Right lobe of liver (tissue), 6 donors: ENCODE measurements around the gene CA5A. TPM values are rescaled to one million over a fixed set of nuclear protein-coding genes. Genes with fewer than 3 reads are reported as not detected.

Experiments
- ATAC-seq, 4 donors: fragments of 200-7000 bp; cut with Tn5 transposase; one replicate each; pipeline ENCODE4 v1.9.1; 2020; ENCODE audit warnings: mild to moderate bottlenecking in 4 of 4, moderate library complexity in 4 of 4
- DNase-seq, 3 donors: peaks; one replicate each; pipeline ENCODE4 v3.0.0-alpha.2; 2020
- H3K27ac ChIP-seq, 3 donors: fragments of 200-600 bp; one replicate each; pipeline ENCODE4 v1.8.0; 2022
- H3K27me3 ChIP-seq, 2 donors: fragments of 200-600 bp; one replicate each; pipeline ENCODE4 v1.8.0; 2022
- H3K36me3 ChIP-seq, 4 donors: fragments of 200-600 bp; sonication (generic) in 1 of 4; one replicate each; pipeline versions ENCODE4 v1.5.1 to v1.8.0; 2017 to 2022; ENCODE audit warnings: control low read depth in 1 of 4
- H3K4me1 ChIP-seq, 4 donors: fragments of 200-600 bp; sonication (generic) in 1 of 4; one replicate each; pipeline versions ENCODE4 v1.5.1 to v1.8.0; 2017 to 2022; ENCODE audit warnings: control low read depth in 1 of 4
- H3K4me3 ChIP-seq, 3 donors: fragments of 200-600 bp; one replicate each; pipeline ENCODE4 v1.8.0; 2022
- H3K9me3 ChIP-seq, 4 donors: fragments of 200-600 bp; sonication (generic) in 1 of 4; one replicate each; pipeline versions ENCODE4 v1.5.1 to v1.8.0; 2017 to 2022; ENCODE audit warnings: control low read depth in 1 of 4
- POLR2A ChIP-seq: fragments of 450-650 bp; IDR thresholded peaks from one replicate; pipeline ENCODE4 v1.6.1; 2017; ENCODE audit warnings: antibody characterized with exemption, mild to moderate bottlenecking
- WGBS: methylation state at CpG from one replicate; pipeline ENCODE4 v1.1.6; 2018; ENCODE audit warnings: low coverage, low lambda C conversion rate; ENCODE audit not compliant: insufficient coverage; ENCODE audit errors: missing lambda C conversion rate; 5-methylcytosine and 5-hydroxymethylcytosine counted together
- intact Hi-C, 2 donors: fragments of 100-400 bp; cut with DNase I; formaldehyde crosslinking; loops; one replicate each; pipeline versions ENCODE4 v1.11.2 to v1.14.1; 2022
- total RNA-seq, 6 experiments: library from RNA; depleted of rRNA in 2 of 6; stranded (reverse); fragments of >200 nt in 2 of 6; fragmentation: NEBNext Ultra II Directional in 3 of 6; extraction: Animal tissue kit (Norgen Biotek cat#: 25700) in 3 of 6; gene quantifications; one replicate each; pipeline versions ENCODE4 v1.1.0 to v1.2.4, GENCODE V29; 2016 to 2023
- TF ChIP-seq, protein P1 (sequence below), 4 donors: fragments of 200-600 bp in 3 of 4; fragments of 450-650 bp in 1 of 4; IDR thresholded peaks; one replicate each; pipeline versions ENCODE4 v1.5.1 to v1.8.0; 2016 to 2022; ENCODE audit warnings: antibody characterized with exemption in 4 of 4, mild to moderate bottlenecking in 2 of 4
- donor health status: DM: no; HTN: yes; CAD: no.
- donor health status: DM: no; HTN: no; CAD: no.
- donor health status: DM: no; HTN: no; CAD: no.
- donor health status: DM: no; HTN: yes; CAD: no.
- donor health status: DM: no; HTN: yes; CAD: no.

The CA5A gene
- total RNA-seq, 6 experiments from 2014 or later = 26.5 to 59.6 (median 30.2) TPM

DNA sequence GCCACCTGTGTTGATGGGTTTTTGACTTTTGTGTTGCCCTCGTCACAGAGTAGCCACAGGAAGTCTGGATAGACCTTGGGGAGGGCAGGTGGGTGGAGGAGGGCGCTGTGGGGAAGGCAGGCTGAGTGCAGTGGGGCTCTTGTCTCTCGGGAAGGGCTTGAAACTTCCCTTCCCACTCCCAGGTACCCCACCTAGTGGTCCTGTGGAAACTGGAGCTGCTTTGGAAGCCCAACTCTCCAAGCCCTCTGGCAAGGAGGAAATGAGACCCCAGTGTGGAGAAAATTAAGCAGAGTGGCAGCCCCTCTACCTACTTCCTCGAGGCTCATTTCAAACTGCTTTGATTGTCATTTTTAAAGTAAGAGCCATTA lies 9.2 kb downstream of the CA5A start:
- 57% methylated on average over 1 of the region's 4 CpGs for WGBS
- peaks cover 0 to 19% (median 8%) of the 10 kb centered on the region in 4 donors for H3K36me3 ChIP-seq
- intact Hi-C loops = no loop called here
- ATAC-seq (no peak), DNase-seq (no peak)
- H3K9me3 ChIP-seq = no peaks in the 10 kb centered on the region
- H3K4me1 ChIP-seq = peaks cover 0 to 30% (median 16%) of the 10 kb centered on the region in 4 donors
- no peak for TF ChIP-seq POLR2A
- TF ChIP-seq, protein P1, sequence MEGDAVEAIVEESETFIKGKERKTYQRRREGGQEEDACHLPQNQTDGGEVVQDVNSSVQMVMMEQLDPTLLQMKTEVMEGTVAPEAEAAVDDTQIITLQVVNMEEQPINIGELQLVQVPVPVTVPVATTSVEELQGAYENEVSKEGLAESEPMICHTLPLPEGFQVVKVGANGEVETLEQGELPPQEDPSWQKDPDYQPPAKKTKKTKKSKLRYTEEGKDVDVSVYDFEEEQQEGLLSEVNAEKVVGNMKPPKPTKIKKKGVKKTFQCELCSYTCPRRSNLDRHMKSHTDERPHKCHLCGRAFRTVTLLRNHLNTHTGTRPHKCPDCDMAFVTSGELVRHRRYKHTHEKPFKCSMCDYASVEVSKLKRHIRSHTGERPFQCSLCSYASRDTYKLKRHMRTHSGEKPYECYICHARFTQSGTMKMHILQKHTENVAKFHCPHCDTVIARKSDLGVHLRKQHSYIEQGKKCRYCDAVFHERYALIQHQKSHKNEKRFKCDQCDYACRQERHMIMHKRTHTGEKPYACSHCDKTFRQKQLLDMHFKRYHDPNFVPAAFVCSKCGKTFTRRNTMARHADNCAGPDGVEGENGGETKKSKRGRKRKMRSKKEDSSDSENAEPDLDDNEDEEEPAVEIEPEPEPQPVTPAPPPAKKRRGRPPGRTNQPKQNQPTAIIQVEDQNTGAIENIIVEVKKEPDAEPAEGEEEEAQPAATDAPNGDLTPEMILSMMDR (IDR thresholded peaks at IDR 0.05) = no peak
- H3K27ac ChIP-seq = no peak overlapping the region
- H3K27me3 ChIP-seq = no peaks in the 10 kb centered on the region
- H3K4me3 ChIP-seq = no peak overlapping the region

DNA sequence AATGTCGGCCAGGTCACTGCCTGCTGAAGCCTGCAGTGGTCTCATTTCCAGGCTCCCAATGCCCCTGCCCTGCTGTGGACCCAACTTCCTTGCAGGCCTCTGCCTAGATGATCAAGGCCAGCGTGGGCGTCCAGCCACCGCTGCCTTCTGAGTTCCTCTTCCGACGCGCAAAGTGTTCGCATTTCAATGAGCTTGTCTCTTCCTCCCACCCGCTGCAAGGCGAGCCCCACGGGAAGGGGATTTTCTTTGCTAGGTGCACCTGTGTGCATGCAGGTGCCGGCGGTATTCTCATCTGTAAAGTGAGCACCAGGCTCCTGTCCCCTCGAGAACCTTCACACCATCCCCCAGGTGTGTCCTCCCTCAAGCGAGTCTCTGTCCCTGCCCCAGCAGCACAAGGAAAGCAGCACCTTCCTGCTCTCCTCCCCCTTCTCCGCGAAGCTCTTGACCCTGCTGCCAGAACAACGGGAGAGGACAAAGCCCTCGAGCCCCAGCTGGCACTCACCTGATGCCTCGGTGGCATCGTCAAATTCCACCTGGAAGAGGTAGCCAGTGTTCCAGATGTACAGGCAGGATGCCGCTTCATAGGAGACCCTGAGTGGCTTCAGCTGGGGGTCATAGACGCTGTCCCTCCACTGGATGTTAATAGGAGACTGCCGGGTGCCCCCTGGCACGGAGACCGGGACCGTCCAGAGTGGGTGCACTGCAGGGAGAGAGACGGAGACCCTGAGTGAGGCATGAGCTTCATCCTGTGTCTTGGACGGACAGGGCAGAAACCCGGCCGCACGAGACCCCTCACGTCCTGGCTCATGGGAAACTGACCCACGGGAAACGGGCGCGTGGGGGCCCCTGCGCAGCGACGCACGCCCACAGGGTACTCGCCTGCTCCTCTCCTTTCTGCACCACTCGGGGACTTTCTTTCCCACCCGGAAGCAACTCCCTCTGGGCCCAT lies 9.8 kb downstream of the CA5A start:
- no peak overlapping the region for H3K27ac ChIP-seq
- DNase-seq (no peak), ATAC-seq (no peak)
- no peaks in the 10 kb centered on the region for H3K27me3 ChIP-seq
- H3K36me3 ChIP-seq = peaks cover 0 to 19% (median 8%) of the 10 kb centered on the region in 4 donors
- peaks cover 0 to 25% (median 14%) of the 10 kb centered on the region in 4 donors for H3K4me1 ChIP-seq
- WGBS = 72% methylated on average over 28 of the region's 44 CpGs
- H3K4me3 ChIP-seq = no peak overlapping the region
- TF ChIP-seq POLR2A = no peak
- TF ChIP-seq, protein P1 (IDR thresholded peaks at IDR 0.05) = no peak
- intact Hi-C loops = no loop called here
- H3K9me3 ChIP-seq = no peaks in the 10 kb centered on the region

DNA sequence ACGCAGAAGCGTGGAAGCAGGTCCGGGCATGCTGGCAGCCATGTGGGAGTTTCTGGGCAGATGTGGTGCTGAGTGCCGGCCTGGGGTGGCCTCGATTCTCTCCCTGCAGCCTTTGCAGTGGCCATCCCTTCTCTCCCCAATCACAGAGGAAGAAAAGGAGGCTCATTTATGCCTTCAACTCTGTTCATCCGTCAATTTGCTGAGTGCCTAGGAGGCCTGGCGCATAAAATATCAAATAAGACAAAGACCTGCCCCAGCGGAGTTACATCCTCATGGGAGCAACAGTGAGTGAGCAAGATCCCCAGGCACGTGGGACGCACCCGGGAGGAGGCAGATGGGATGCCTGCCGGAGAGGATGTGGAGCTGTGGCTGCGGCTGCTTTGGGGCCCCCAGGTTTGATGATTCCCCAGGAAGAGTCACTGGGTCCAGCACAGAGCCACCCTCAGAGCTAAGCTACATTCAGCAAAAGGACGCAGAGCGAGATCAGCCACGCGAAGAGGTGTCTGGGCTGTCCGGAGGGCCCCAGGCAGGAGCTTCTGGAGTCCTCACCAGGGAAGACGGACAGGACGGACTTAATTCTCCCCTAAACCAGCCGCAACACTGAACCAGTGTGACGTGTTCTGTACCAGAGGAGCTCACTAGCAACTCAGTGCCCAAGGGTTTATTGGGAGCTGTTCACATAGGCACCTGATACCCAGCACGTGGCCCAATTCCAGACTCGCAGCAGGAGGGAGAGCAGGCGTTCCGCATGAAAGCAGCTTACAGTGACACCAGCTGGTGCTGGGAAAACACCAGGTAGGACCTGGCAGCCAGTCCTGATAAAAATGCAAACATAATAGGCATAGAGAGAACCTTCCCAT lies 11.3 kb downstream of the CA5A start:
- Histone ChIP-seq H3K36me3 (peaks cover 0 to 19% (median 8%) of the 10 kb centered on the region in 4 donors), H3K9me3 (no peaks in the 10 kb centered on the region), H3K27me3 (no peaks in the 10 kb centered on the region), H3K4me1 (peaks cover 0 to 19% (median 12%) of the 10 kb centered on the region in 4 donors), H3K4me3 (no peak overlapping the region), H3K27ac (no peak overlapping the region)
- 62% methylated on average over 3 of the region's 26 CpGs for WGBS
- DNase-seq (no peak), ATAC-seq (no peak)
- TF ChIP-seq, protein P1 (IDR thresholded peaks at IDR 0.05) = no peak
- no peak for TF ChIP-seq POLR2A
- intact Hi-C loops = no loop called here

DNA sequence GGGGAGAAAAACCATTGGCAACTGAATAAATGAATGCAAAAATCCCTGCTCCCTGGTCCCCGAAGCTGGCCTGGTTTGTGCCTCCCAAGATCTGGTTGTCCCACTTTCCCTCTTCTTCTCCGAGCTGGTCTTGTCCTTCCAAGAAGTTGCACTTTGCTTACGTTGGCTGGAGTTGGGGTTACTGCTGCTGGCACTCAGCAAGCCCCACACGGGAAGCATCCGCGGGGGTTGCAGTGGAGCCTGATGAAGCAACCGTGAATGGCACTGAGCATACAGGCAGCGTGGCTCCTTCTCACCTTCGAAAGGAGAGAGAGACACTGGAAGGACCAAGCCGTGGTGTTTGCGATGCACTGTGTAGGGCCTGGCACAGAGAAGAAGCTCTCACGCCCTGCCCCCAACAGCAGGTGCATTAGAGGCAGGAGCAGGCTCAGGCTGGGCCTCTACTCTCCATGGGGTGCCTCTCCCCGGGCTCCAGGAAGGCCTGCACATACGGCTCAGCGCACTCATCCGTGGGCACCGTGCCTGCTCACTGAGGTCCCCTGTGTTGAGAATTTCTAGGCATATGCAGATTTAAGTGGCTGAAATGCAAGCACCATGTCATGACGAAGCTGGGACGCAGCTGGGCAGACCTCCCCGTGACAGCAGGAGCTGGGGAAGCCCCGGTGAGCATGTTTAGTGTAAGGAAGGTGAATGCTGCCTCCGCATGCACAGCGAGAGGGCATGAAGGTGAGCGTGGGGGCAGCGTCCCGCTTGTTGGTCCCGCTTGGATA lies 12.1 kb downstream of the CA5A start:
- DNase-seq (no peak), ATAC-seq (peak in 1 of 4 donors; percentile 12)
- intact Hi-C loops = no loop called here
- no peaks in the 10 kb centered on the region for H3K27me3 ChIP-seq
- TF ChIP-seq POLR2A = no peak
- TF ChIP-seq, protein P1 (IDR thresholded peaks at IDR 0.05) = no peak
- 51% methylated on average over 3 of the region's 27 CpGs for WGBS
- H3K4me3 ChIP-seq = no peak overlapping the region
- H3K9me3 ChIP-seq = no peaks in the 10 kb centered on the region
- H3K4me1 ChIP-seq = peaks cover 0 to 19% (median 12%) of the 10 kb centered on the region in 4 donors
- H3K27ac ChIP-seq = no peak overlapping the region
- peaks cover 0 to 19% (median 8%) of the 10 kb centered on the region in 4 donors for H3K36me3 ChIP-seq
